Common myeloid progenitor, CD34-positive (primary cell): Measurements from ENCODE around the gene SPATA6L.
A peak's percentile ranks its signal among the peaks of the same experiment; 100 is the strongest.

Source experiments
- CTCF ChIA-PET: fragments of 350-600 bp; sonication (Branson Sonifier 250); formaldehyde crosslinking; loops from one replicate; lab custom pipeline; 2021; ENCODE audit warnings: antibody characterized with exemption; lab: Charles Lee
- POLR2A ChIA-PET: fragments of 350-600 bp; sonication (Branson Sonifier 250); formaldehyde crosslinking; loops from one replicate; lab custom pipeline; 2021; ENCODE audit warnings: antibody characterized with exemption; lab: Charles Lee
- DNase-seq, 3 donors: peaks; one replicate each; pipeline versions ENCODE4 v3.0.0 to v3.0.0-alpha.2; 2013
- H3K27ac ChIP-seq, 2 experiments: 1 replicate in 1 of 2; 2 replicates in 1 of 2; pipeline ENCODE4 v1.7.0; 2013; ENCODE audit warnings: inconsistent platforms in 2 of 2, low read length in 2 of 2, mild to moderate bottlenecking in 2 of 2, low read depth in 1 of 2, moderate library complexity in 1 of 2; ENCODE audit not compliant: severe bottlenecking in 2 of 2, insufficient read depth in 1 of 2, poor library complexity in 1 of 2
- H3K27me3 ChIP-seq, 5 experiments: replicated peaks in 2 of 5; 1 replicate in 3 of 5; 2 replicates in 2 of 5; pipeline versions ENCODE4 v1.6.1 to v1.7.0; 2013; ENCODE audit warnings: low read length in 4 of 5, mild to moderate bottlenecking in 2 of 5, moderate library complexity in 2 of 5, inconsistent platforms in 1 of 5; ENCODE audit not compliant: insufficient read depth in 5 of 5, control insufficient read depth in 4 of 5
- H3K36me3 ChIP-seq, 4 experiments: 1 replicate in 2 of 4; 2 replicates in 2 of 4; pipeline versions ENCODE4 v1.6.1 to v1.7.0; 2013; ENCODE audit warnings: low read length in 3 of 4, control low read depth in 1 of 4, mild to moderate bottlenecking in 1 of 4; ENCODE audit not compliant: control insufficient read depth in 4 of 4, insufficient read depth in 4 of 4
- H3K4me1 ChIP-seq, 4 experiments: 1 replicate in 3 of 4; 2 replicates in 1 of 4; pipeline versions ENCODE4 v1.6.1 to v1.7.1; 2013; ENCODE audit warnings: low read length in 3 of 4, mild to moderate bottlenecking in 3 of 4, control low read depth in 1 of 4, inconsistent platforms in 1 of 4, moderate library complexity in 1 of 4; ENCODE audit not compliant: control insufficient read depth in 4 of 4, insufficient read depth in 4 of 4; ENCODE audit errors: control extremely low read depth in 1 of 4
- H3K4me3 ChIP-seq, 7 experiments: 1 replicate in 4 of 7; 2 replicates in 3 of 7; pipeline versions ENCODE4 v1.5.1 to v1.7.0; 2013; ENCODE audit warnings: mild to moderate bottlenecking in 7 of 7, low read length in 6 of 7, moderate library complexity in 6 of 7, inconsistent platforms in 2 of 7, low read depth in 2 of 7, control low read depth in 1 of 7; ENCODE audit not compliant: insufficient read depth in 4 of 7, control insufficient read depth in 1 of 7; ENCODE audit errors: extremely low read depth in 1 of 7
- H3K9me3 ChIP-seq, 5 experiments: 1 replicate in 4 of 5; 2 replicates in 1 of 5; pipeline versions ENCODE4 v1.6.1 to v1.7.1; 2013; ENCODE audit warnings: low read length in 4 of 5, mild to moderate bottlenecking in 2 of 5, inconsistent platforms in 1 of 5, low read depth in 1 of 5, moderate library complexity in 1 of 5; ENCODE audit not compliant: control insufficient read depth in 4 of 5, insufficient read depth in 2 of 5; ENCODE audit errors: control extremely low read depth in 1 of 5
- WGBS: methylation state at CpG from one replicate; pipeline ENCODE4 v1.1.5; 2013; ENCODE audit not compliant: insufficient coverage; 5-methylcytosine and 5-hydroxymethylcytosine counted together

SPATA6L gene

GRCh38 chr9:4669890-4670289 lies 3.6 kb upstream of the SPATA6L start:
- H3K9me3 ChIP-seq: no peaks in the 10 kb centered on the region
- no peak for DNase-seq
- CTCF ChIA-PET: interaction anchor here (1.0 to 1.3 kb wide), 2 partner anchors 13 to 25 kb away, joined by 3 read pairs; no protein-coding TSS in a partner anchor
- H3K4me3 ChIP-seq: no peak overlapping the region
- no peak overlapping the region for H3K27ac ChIP-seq
- H3K4me1 ChIP-seq: peaks cover 0 to 20% (median 12%) of the 10 kb centered on the region in 4 experiments
- H3K27me3 ChIP-seq: peaks cover 0 to 73% (median 8%) of the 10 kb centered on the region in 5 experiments
- H3K36me3 ChIP-seq: no peaks in the 10 kb centered on the region
- POLR2A ChIA-PET: no interaction called here

GRCh38 chr9:4668604-4669003 lies 2.3 kb upstream of the SPATA6L start:
- Histone ChIP-seq H3K36me3 (no peaks in the 10 kb centered on the region), H3K27me3 (peaks cover 0 to 77% (median 13%) of the 10 kb centered on the region in 5 experiments), H3K4me1 (peaks cover 0 to 20% (median 12%) of the 10 kb centered on the region in 4 experiments), H3K9me3 (no peaks in the 10 kb centered on the region), H3K27ac (no peak overlapping the region), H3K4me3 (no peak overlapping the region)
- ChIA-PET CTCF (interaction anchor here (1.1 kb wide), 1 partner anchor 64 kb away, joined by 3 read pairs; no protein-coding TSS in a partner anchor), POLR2A (no interaction called here)
- WGBS: 100% methylated on average over 1 of the region's 2 CpGs
- no peak for DNase-seq

DNA sequence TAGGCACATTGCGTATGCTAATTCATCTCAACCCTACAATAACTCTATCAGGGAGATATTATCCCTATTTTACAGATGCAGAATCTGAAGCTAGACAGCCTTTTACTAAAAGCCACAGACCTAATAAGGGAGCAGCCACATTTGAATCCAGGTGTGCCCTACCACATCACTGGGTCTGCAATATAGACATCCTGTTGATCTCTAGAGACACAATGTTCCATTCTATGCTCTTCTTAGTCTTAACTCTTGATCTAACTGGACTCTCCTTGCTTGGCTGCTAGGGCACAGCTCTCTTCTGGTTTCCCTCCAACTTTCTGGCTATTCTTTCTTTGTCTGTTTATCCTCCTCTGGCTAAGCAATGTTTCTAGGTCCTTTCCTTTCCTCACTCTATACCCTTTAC lies 1.4 kb upstream of the SPATA6L start:
- ChIA-PET CTCF (interaction anchor here (1.1 kb wide), 2 partner anchors 63 to 919 kb away, joined by 3 read pairs; no protein-coding TSS in a partner anchor), POLR2A (no interaction called here)
- Histone ChIP-seq H3K4me1 (peaks cover 0 to 27% (median 19%) of the 10 kb centered on the region in 4 experiments), H3K4me3 (no peak overlapping the region), H3K27ac (no peak overlapping the region), H3K36me3 (no peaks in the 10 kb centered on the region), H3K9me3 (no peaks in the 10 kb centered on the region), H3K27me3 (peaks cover 0 to 85% (median 13%) of the 10 kb centered on the region in 5 experiments)
- 100% methylated on average over 1 of the region's 1 CpG for WGBS
- no peak for DNase-seq

- H3K4me3 ChIP-seq: no peak overlapping the region
- ChIA-PET CTCF (interaction anchor here (0.6 to 2.1 kb wide), 8 partner anchors 9 to 1456 kb away, joined by 3 to 6 read pairs (median 4); partner anchors contain the start of gene CDC37L1), POLR2A (no interaction called here)
- H3K27ac ChIP-seq: no peak overlapping the region
- H3K9me3 ChIP-seq: no peaks in the 10 kb centered on the region
- 100% methylated on average over 1 of the region's 2 CpGs for WGBS
- peaks cover 0 to 76% (median 13%) of the 10 kb centered on the region in 5 experiments for H3K27me3 ChIP-seq
- peaks cover 8 to 34% (median 29%) of the 10 kb centered on the region in 4 experiments for H3K4me1 ChIP-seq
- no peak for DNase-seq
- H3K36me3 ChIP-seq: no peaks in the 10 kb centered on the region
These were observed 923 bp downstream of the SPATA6L start for GRCh38 chr9:4665357-4665756.

DNA sequence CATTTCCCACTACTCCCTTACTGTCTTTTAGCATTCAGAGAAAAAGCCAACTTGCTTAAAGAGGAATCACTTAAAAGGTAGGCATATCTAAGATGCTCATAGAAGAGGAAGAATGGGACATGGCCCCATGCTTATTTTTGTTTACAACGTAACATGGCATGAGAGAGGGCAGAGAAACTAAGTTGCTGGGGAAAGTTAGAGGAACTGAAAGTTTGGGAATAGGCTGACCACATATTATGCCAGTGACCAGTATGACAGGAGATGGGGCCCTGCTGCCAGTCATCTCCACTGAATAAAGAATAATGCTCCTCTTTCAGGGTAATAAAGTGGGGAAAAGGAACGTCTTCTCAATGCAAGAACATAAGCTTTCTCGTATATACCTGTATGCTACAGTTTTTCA lies 2.3 kb downstream of the SPATA6L start:
- 92% methylated on average over 2 of the region's 3 CpGs for WGBS
- H3K4me1 ChIP-seq: peaks cover 8 to 33% (median 28%) of the 10 kb centered on the region in 4 experiments
- POLR2A ChIA-PET: interaction anchor here (1.2 kb wide), 1 partner anchor 16 kb away, joined by 4 read pairs; the partner anchor contains the start of gene CDC37L1
- H3K27ac ChIP-seq: no peak overlapping the region
- H3K36me3 ChIP-seq: no peaks in the 10 kb centered on the region
- CTCF ChIA-PET: interaction anchor here (0.8 to 1.4 kb wide), 6 partner anchors 11 to 44 kb away, joined by 3 to 4 read pairs (median 3); no protein-coding TSS in a partner anchor
- H3K4me3 ChIP-seq: no peak overlapping the region
- H3K9me3 ChIP-seq: no peaks in the 10 kb centered on the region
- H3K27me3 ChIP-seq: peaks cover 0 to 70% (median 13%) of the 10 kb centered on the region in 5 experiments
- DNase-seq: no peak

DNA sequence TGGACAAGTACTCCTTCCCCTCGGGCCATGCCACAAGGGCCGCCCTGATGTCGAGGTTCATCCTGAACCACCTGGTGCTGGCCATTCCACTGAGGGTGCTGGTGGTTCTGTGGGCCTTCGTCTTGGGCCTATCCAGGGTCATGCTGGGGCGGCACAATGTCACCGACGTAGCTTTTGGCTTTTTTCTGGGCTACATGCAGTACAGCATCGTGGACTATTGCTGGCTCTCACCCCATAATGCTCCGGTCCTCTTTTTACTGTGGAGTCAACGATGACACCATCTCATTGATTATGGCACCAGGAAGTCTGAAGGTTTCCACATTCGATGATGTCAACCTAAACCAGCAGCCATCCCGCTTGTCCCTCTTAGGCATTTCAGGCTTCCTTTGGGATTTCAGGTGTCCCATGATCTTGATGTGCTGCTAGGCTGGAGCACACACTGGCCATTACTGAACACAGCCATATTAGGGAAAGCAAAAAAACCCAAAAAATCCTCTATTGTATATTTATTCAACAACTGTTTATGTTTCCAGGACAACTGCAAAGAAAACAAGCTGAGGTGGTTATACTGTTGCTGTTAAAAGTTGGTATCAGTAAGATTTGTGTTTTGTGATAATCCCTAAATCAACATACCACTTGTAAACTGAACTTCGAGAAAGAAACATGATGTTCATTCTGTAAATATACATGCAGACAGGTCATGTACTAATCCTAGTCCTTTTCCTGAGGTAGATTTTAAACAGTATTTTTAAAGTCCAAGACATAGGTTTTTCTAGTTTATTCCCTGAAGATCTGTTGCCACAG lies 3.1 kb downstream of the SPATA6L start:
- H3K4me1 ChIP-seq: peaks cover 8 to 33% (median 28%) of the 10 kb centered on the region in 4 experiments
- H3K27me3 ChIP-seq: peaks cover 0 to 71% (median 13%) of the 10 kb centered on the region in 5 experiments
- POLR2A ChIA-PET: interaction anchor here (1.2 kb wide), 1 partner anchor 16 kb away, joined by 4 read pairs; the partner anchor contains the start of gene CDC37L1
- H3K27ac ChIP-seq: no peak overlapping the region
- H3K9me3 ChIP-seq: no peaks in the 10 kb centered on the region
- WGBS: 69% methylated on average over 11 of the region's 13 CpGs
- H3K4me3 ChIP-seq: peak overlapping the region in 6 of 7 experiments; percentile 40 to 82 (median 78)
- CTCF ChIA-PET: interaction anchor here (0.7 to 1.4 kb wide), 5 partner anchors 15 to 965 kb away, joined by 3 to 4 read pairs (median 3); partner anchors contain the start of gene RCL1
- no peaks in the 10 kb centered on the region for H3K36me3 ChIP-seq
- DNase-seq: peak in 2 of 3 donors; percentile 39 to 42
